ENCODE measurements around the gene MYH11.

MYH11 gene

DNA sequence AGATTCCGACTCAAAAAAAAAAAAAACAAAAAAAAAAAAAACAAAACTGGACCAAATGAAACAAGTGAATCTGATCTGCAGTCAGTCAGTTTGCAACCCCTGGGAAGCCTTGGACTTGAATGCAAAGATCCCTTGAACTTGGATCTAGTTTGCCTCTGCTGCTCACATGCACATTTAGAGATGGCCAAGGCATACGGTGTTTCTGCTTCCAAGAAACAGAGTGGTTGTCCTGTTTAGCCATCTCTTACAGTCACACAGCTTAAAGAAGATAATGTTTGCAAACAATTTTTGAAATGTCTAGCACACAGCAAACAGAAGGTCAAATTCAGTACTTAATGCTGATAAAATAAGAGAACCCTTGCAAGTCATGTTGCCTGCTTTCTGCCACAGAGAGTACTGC lies 202.2 kb downstream of the MYH11 start:
- DNase-seq: no peak

DNA sequence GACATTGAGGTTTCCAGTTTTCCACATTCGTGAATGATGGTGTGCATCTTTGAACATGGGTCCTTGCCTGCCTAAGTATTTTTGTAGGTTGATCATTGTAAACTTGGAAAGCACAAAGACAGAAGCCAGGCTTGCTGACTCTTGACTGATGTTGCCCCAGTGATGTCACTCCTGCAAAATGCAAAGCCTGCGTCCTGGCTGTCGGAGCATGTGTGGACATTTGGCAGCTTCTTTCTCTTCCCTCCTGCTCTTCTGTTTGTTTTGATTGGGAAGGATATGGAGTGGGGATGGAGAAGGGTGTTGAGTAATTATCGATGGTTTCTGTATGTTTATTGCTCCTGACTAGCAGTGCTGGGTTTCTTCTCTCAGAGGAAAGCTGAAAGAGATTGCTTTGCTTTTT lies 203.6 kb downstream of the MYH11 start:
- no peak for DNase-seq
